NCI-H82 treated with DMSO at 0.1 percent for 48 hours (cell line): Measurements from ENCODE around the gene QRICH1.

Source experiments
- DNase-seq: peaks from one replicate; lab custom pipeline; 2025; ENCODE audit not compliant: unreplicated experiment; lab: John Stamatoyannopoulos, UW

QRICH1 gene

DNA sequence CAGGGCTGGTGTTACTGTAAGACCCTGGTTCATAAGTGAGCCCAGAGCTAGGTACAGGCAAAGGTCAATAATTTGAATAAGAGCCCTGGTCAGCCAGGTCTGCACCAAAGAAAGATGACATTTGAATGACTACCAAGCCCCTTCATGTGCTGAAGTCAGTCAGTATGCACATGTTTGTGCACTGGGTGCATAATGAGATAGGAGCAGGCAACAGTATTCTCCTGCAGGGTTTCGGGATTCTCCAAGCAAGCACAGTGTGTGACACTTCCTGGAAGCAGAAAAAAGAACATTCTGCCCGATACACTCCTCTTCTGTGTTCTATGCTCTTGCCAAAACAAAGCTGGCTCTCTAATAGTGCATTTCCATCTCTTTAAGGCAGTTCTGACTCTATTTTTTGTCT, 59.2 kb downstream of the QRICH1 start:
- DNase-seq, result no peak

GRCh38 chr3:49032646-49033304, 61.1 kb downstream of the QRICH1 start:
- no peak for DNase-seq

GRCh38 chr3:49030321-49030720, 63.5 kb downstream of the QRICH1 start:
- no peak for DNase-seq

DNA sequence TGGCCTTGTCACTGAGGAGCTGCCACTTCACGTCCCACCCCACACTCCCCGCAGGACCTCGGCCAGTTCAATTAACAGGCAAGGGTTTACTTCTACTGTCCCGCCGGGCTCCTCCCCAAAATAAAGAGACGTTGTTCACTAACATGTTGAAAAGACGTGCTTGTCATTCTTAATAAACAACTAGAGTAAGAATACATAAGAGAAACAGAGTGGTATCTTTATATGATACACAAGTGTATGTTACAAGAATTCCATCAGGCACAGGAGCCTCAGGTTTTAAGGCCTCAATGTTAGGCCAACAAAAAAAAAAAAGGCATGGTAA, 64.3 kb downstream of the QRICH1 start:
- DNase-seq, result no peak

DNA sequence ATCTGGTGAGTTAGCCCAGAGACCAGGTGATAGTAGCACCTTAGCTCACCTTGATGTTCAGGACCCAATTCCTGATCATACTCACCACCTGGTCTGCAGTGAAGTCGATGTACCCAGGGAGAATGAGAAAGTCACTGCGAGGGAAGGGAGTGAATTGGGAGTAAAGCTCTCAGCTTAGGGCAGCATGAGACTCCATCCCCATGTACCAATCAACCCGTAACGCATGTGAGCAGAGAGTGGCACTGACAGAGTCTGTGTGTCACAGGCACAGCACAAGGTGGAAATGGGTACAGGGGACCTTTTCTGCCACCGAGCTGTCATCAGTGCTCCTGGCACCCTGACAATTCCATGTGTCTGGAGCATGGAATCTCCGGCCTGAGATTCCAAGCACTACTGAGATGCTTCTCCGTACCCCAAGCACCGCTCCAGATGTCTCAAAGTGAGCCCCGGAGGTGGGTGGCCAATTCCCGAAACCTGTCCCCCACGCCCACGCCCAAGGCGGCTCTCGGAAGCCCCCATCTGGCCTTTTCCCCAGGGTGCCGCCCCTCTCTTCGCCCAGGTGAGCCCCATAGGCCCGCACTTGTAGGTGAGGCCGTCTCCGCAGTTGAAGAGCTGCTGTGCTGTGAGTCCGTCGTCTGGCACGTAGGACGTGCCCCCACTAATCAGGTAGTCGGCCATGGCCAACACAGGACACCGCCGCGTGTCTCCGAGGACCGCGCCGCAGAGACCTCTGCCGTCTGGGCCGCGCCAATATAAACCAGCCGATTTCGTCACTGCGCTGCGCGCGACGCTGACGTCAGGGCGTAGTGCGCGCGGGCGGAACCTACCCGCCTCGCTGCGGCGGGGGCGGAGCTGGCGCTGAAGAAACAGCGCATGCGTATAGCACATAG, 65.0 kb downstream of the QRICH1 start, which contains the start of gene IMPDH2:
Gene IMPDH2 (minus strand): TSS at position 726 of the 890 bp plus-strand sequence. CDS start 48 bp downstream, at position 678.
- DNase-seq, result peak; percentile 76

GRCh38 chr3:49028298-49028672, 65.6 kb downstream of the QRICH1 start:
- no peak for DNase-seq

DNA sequence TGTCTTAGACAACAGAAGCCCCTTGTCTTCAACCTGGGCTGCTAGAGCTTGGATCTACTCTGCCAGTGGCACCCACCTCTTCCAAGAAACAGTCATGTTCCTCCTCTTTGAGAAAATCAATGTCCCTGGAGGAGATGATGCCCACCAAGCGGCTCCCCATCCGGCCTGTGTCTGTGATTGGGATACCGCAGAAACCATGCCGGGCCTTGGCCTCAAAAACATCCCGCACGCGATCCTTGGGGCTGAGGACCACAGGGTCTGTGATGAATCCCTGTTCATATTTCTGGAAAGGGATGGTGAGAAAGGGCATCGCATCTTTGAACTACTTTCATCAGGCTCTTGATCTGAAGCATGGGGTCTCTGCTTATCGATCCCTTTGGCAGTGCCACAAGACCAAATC, 66.2 kb downstream of the QRICH1 start:
- no peak for DNase-seq

DNA sequence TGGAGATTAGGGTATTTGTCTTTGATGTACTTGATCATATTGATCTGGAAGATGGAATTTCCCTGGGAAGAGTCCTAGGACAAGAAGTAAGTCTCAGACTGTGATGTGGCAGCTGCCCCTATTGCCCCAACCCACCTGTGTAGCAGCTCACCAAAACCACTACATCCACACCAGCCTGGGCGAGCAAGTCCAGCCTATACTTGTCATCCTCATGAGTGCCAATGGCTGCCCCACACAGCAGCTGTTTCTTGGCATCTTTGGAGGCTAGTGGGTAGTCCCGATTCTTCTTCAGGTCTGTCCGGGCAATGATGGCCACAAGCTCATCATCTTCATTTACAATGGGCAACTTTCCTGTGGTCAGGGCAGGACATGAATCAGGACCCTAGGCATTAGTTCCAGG, 67.3 kb downstream of the QRICH1 start:
- no peak for DNase-seq

- no peak for DNase-seq
Measured at GRCh38 chr3:49025793-49026520, 67.9 kb downstream of the QRICH1 start.

- no peak for DNase-seq
Measured at GRCh38 chr3:49025005-49025792, 68.7 kb downstream of the QRICH1 start.

GRCh38 chr3:49024449-49024848, 69.4 kb downstream of the QRICH1 start:
- no peak for DNase-seq

DNA sequence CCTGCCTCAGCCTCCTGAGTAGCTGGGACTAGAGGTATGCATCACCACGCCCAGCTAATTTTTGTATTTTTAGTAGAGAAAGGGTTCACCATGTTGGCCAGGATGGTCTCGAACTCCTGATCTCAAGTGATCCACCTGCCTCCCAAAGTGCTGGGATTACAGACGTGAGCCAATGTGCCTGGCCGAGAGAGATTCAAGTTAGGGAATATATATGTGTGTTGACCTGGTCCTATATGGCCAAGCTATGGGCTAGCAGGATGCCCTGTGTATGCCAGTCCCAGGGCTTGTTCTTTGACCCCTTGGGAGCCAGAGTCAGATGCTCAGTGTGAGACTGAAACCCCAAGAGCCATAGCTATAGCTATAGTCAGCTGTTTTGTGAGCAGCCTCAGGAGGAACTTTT, 70.1 kb downstream of the QRICH1 start:
- DNase-seq, result no peak

GRCh38 chr3:49022688-49023171, 71.1 kb downstream of the QRICH1 start:
- no peak for DNase-seq

- DNase-seq, result peak; percentile 77
Measured at GRCh38 chr3:49021813-49022687, 71.8 kb downstream of the QRICH1 start, which contains the start of gene NDUFAF3. Gene NDUFAF3 (plus strand): TSS chr3:49022121. CDS start chr3:49022145, 24 bp downstream.

DNA sequence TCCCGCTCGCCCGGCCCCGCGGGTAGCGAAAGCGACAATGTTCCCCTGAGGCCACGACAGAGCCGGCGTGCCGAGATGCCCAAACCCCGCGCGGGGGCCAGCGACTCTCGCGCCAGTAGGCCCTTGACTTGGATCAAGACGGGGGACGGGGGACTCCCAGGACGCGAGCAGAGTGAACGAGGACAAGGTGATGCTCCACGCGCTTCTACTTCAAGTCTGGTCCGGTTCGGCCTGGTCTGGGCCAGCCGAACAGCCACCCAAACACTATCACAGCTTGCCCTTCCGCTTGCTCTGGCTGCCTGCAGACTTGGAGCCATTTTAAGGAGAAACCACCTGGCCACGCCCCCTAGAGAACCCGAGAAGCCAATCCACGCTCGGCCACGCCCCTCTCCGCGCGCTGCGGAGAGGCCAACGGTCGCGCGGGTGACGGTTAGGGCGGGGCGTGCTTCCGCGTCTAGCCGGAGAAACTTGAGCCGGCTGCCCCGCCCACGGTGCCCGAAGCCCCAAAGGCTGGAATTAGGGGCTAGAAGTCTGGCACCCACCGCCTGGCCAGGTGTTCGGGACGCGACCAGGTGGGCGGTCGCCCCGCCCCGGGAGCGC, 72.6 kb downstream of the QRICH1 start:
- peak; percentile 90 for DNase-seq

- no peak for DNase-seq
Measured at GRCh38 chr3:49020330-49021212, 73.3 kb downstream of the QRICH1 start.

GRCh38 chr3:49019941-49020329, 73.9 kb downstream of the QRICH1 start:
- no peak for DNase-seq

- no peak for DNase-seq
Measured at GRCh38 chr3:49018707-49019006, 75.2 kb downstream of the QRICH1 start.
